Occipital lobe (tissue), 2 donors: ENCODE results near the gene DIPK2A. TPM values are rescaled to one million over a fixed set of nuclear protein-coding genes. Genes with fewer than 3 reads are reported as not detected.

ENCODE experiments used
- DNase-seq: peaks from one replicate; lab custom pipeline; 2025; lab: John Stamatoyannopoulos, UW
- total RNA-seq: library from RNA; depleted of rRNA; stranded (reverse); fragments of >200 nt; gene quantifications from one replicate; pipeline ENCODE4 v1.2.3, GENCODE V29; 2014

The DIPK2A gene, protein sequence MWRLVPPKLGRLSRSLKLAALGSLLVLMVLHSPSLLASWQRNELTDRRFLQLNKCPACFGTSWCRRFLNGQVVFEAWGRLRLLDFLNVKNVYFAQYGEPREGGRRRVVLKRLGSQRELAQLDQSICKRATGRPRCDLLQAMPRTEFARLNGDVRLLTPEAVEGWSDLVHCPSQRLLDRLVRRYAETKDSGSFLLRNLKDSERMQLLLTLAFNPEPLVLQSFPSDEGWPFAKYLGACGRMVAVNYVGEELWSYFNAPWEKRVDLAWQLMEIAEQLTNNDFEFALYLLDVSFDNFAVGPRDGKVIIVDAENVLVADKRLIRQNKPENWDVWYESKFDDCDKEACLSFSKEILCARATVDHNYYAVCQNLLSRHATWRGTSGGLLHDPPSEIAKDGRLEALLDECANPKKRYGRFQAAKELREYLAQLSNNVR
- 137 TPM for total RNA-seq

DNA sequence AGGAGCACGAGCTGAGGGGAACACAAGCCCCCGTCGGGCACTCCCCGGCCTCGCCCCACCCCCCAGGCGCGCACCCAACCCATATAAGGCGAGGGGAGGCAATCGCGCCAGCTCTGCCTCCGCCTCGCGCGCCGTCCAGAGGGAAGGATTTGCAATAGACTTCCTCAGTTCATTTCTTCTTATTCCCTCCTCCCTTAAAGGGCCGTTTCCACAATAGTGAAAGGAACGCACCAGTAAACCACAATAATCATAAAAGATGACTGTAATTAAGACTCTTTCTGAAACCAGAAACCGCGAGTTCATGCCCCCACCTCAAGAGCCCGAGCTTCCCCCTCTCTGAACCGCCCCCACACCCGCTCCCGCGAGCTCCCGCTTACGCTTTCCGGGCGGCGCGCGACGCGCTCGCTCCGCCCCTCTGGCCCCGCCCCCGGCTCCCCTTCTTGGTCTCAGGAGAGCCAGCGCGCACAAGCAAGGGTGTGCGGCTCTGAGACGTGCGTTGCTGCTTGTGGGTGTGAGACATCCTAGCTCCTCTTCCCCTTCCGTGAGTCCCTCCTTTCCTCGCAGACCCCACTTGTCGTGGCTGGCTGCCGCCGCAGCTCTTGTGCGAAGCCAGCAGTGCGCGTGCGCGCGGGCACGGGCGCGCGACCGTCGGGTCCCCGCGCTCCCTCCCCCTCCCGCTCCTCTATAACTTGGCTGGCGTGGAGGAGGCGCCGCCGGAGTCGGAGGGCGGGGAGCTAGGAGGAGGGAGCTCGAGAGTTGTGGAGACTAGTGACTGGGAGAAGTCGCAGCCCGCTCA, at the start of gene DIPK2A:
Gene DIPK2A, plus strand, starts transcription at position 465 of the 796 bp plus-strand sequence. CDS start 510 bp downstream, outside the sequence.
- DNase-seq, result peak; percentile 98

DNA sequence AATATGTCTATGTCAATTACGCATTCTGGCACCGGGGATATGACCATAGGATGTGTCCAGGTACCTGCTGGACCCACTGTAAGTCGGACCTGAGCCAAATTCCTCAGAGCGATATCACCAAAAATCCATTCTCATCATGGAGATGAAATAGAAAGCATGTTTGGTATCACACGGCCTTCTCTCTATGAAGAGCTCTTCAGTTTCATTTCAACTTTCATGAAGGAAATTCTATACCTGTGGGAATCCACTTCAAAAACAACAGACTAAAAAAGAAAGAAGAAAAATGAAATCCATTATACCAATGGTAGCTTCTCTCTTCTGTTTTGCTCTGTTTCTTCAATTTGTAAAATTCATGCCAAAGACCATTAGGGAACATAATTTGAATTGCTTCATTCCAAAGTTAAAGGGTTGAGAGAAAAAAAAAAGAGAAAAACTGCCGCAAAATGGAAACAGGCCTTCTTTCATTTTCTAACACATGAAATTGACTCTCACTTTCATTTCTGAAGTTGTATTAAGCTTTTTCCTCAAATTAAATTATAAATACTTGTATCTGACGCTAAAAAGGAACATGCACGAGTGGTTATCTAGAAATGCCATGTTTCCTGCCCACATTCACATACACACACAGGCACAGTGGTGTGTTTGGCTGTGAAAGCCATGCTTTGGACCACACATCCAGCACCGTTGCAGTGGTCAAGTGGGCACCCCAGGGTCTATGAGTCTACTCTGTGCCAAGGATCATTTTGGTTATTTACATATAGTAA, 46.9 kb upstream of the DIPK2A start:
- no peak for DNase-seq

DNA sequence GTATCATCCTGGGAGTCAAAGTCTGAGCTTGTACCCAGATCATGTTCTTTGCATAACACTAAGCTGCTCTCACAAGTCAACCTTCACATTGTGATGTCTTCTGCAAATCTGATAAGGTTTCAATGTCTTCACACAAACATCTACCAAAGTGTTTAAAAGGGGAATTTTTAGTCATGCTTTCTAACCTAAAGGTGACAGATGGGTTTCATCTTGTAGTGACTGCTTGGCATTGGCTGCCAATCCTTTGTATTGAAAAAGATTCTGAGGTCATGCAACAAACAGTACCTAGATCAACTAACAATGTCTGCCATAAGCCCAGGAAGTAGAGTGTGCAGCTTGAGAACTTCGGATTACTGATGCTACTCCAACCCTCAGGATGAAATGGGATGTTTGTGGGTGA, 43.6 kb upstream of the DIPK2A start:
- DNase-seq, result no peak

DNA sequence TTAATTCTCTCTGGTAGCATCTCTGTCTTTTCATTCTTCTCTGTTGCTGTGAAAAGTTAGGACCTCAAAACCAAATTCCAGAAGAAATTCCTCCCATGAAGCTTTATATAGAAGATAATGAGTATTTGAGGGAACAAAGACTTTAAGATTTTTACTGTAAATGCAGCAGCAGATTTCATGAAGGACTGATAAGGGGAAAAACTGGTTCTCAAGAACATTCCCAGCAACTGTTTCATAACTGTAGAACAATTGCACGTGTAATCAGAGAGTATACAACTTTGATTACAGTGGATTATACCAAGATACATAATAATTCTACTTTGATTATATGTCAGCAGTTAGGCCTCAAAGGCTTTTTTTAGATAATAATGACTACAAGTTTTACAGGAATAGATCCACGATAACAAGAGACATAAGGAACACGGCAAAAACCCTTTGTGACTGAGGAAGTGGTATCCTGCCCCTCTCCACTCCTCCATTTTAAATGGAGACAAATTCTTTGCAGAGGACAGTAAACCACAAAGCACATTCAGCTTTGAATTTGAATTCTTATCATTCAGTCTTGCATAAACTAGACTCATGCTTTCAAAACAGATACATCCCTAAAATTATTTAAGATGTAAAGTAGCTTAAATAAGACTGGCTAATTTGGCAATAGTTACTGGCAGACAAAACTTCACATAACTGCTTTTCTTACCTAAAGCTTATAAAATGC, 42.9 kb upstream of the DIPK2A start:
- no peak for DNase-seq

DNA sequence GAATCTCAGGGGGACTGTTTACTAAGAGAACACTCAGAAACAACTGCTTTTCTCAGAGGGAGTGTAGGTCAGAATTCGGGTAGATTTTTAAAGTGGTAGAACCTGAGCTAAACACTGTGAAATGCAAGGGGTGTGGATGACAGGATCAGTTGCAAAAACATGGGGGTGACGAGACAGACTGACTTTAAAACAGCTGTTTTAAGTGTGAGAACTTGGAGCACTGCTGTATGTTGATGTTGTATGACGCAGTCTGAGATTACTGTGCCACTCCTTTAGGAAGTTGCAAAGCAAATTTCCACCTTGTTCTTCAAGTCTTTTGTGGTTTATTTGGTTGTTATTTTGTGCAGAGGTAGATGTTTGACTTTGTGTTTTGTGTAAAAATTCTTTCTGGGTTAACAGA, 36.8 kb upstream of the DIPK2A start:
- no peak for DNase-seq

DNA sequence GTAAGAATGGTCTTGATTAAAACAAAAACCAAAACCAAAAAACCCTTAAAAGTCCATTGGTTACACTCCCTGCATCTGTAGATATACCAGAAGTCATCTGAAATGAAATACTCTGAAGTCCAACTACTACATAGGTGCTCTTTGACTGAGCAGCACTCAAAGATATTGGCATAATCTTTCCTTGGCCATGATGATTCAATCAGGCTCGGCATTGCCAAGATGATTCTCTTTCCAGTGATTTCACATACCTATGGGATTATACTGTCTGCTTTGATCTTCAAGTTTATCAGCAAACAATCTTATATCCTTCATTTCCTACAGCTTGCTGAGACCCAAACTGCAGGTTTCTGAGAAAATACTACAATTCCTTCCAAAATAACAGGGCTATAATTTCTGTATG, 35.9 kb upstream of the DIPK2A start:
- DNase-seq, result no peak

DNA sequence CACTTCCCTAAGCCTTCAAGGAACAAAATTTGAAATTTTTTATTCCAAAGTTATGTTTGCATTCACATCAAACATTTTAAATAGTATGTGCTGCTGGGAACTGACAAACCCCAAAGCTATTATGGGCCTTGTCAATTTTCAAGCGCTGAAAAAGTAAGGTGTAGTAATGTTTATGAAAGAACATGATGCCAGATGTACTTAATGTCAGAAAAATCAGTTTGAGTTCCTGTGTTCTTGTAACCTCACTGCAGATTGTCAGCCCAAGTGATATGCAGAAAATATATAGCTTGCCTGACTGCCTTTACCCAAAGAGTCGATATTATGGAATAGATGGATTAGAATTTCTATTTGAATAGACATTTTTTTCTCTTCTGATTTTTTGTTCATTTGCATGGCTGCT, 20.8 kb upstream of the DIPK2A start:
- DNase-seq, result no peak

DNA sequence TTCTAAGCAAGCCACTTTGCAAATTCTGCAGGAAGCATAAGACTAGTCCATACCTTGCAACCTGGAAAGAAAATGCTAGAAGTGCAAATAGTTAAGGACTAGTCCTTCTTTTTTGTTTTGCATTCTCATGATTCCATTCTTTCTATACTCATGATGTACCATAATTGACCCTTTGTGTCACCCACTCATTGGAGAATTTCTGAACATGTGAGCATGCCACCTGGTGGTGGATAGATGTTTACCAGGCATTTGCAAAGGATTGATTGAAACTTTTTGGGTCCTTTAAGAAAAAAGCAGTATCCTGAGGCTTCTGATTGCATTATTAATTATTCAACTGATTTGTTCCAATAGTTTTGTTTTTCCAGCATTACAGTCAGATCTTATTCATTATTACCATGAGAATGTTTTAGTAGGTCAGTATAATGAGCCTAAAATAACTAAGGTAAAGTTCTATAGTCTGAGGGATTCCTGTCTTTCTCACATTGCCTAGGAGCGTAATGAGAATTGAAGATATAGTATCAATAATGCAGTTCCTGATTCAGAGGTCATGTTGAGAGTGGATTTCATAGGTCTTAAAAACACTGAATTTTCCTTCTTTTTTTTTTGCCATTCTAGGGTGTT, 20.2 kb upstream of the DIPK2A start:
- DNase-seq, result no peak

DNA sequence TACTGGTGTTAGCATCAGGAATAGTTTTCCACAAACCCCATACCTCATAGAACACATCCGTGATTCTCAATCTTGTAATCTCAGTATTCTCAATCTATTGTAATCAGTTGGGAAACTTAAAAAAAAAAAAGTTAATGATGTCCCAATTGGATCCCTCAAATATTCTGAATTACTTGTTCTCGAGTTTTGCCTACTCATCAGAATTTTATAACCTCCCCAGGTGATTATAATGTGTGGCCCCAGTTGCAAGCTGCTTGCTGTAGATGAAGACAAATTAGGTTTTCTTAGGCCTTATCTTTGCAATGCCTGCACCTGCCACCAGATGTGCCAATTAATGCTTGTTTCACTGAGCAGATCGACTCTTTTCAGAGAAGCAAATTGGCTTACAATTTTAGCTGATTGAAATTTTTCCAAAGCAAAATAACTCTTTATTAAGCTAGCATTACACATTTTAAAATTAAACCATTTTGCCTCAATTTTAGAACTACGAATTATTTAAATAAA, 19.0 kb upstream of the DIPK2A start:
- DNase-seq, result no peak

DNA sequence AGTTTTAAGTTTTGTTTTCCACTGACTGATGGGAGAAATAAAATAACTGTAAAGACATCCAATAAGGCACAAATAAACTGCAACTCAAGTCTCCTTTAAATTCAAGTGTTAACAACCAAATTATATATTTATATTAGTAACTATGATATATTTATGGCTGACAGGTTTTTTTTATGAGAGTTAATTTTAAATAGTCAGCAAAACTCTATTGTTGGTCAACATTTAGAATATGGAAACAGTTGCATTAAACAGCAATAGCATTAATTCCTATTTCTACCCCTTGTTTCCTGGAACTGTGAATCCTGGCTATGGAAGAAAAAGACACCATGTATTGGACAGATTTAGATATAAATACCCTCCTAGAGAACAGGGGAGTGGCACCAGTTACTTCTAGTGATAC, 16.5 kb upstream of the DIPK2A start:
- DNase-seq, result no peak

DNA sequence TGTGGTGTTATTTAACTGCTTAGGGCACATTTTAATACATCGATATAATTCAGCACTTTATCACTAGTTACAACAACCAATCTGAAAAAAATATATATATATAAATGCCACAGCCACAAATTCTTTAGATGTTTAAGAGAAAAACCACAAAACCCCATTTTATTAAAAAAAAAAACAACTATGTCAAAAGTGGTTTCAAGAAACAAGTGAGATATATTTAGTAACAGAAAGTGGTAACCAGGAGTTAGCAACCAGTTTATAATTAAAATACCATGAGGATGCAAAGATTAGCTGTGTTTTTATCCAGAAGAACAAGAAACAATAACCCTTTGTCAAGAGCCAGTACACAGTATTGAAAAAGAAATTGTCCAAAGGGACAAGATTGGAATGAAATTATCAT, 14.8 kb upstream of the DIPK2A start:
- DNase-seq, result no peak

DNA sequence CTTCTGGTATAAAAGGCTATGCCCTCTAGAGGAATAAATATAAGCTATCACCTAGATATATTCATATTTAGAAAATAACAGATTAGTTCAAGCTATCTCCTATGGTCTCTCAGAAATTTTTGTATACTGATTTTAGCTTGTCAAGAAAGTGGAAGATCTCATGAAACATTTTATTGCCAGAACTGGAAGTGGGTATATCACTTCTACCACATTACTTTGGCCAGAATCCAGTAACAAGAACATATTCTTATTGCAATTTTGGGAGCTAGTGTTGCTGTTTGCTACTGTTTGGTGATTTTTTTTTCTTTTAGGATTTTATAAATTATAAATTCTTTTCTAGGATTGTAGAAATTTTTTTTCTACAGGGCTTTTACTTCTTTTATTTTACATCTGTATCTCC, 14.2 kb upstream of the DIPK2A start:
- DNase-seq, result no peak

DNA sequence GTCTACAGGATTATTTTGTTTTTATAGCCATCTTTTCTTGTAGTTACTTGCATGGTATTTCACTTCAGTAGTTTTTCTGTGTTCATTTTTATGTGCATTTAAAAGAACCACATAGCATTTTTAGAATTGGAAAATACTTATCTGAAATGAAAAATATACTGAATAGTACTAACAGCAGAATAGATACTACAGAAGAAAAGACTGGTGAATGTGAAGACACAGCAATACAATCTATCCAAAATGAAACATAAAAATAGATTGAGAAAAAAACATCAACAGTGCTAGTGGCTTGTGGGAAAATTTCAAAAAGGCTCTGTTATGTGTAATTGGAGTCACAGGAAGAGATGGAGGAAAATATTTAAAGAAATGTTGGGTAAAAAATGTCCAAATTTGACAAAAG, 12.7 kb upstream of the DIPK2A start:
- no peak for DNase-seq

DNA sequence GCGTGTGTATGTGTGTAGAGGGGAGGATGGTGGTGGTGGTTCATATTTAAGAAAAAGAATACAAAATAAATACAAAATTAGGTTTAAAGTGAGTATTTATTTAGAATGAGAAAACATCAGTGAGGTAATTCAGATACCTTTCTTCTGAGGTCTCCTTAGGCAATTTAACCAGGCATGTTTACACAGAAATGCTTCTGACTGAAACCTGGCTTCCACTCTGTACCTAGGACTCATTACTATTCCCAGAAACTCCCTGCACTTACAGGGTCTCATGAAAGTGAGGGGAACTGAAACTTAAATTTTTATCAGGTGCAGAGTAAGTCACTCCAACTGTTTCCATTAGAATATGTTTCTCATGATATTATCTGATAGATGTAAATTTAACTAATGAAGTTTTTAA, 10.3 kb upstream of the DIPK2A start:
- DNase-seq, result no peak

DNA sequence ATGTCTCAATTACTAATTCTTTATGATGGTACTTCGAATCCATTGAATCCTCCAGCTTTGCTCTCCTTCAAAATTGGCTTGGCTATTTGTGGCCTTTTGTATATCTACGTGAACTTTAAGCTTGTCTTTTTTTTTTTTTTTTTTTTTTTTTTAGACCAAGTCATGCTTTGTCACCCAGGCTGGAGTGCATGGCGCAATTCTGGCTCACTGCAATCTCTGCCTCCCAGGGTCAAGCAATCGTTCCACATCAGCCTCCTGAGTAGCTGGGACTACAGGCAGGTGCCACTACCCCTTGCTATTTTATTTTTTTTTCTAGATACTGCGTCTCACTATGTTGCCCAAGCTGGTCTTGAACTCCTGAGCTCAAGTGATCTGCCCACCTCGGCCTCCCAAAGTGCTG, 7.7 kb upstream of the DIPK2A start:
- DNase-seq, result no peak

DNA sequence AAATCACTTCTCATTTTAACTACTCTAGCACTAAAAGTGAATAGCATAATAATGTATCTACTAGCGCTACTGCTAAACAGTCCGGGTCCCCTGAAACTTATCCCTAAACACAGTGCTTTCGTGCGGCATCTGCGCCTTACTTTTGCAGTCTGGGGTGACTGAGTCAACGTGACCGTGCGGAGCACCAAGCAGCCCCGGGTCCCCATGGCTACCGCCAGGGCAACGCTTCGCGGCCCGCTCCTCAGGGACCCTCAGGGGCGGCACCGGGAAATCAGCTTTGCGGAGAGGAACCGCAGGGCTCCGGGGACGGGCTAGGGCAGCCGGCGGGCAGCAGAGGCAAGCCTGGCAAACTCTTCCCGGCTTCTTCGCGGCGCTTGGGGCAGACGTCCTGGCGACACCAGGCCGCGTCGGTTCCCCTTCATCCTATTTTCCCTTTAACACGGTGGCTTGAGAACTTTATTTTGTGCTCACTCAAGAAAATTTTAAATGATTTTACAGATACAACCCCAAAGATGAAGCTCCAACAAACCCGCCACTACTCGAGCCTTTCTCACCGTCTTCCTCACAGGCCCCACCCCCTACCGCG, 757 bp upstream of the DIPK2A start:
- no peak for DNase-seq

DNA sequence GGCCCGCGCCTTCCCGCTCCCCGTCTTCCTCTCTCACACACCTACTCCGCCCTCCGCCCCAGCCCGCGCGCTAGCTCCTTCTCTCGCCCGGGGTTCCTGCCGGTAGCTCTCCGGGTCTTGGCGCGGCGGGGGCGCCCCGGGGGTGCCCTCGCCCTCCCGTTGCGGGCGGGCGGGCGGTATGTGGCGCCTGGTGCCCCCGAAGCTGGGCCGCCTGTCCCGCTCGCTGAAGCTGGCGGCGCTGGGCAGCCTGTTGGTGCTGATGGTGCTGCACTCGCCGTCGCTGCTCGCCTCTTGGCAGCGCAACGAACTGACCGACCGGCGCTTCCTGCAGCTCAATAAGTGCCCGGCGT, 507 bp downstream of the DIPK2A start:
- DNase-seq, result no peak

DNA sequence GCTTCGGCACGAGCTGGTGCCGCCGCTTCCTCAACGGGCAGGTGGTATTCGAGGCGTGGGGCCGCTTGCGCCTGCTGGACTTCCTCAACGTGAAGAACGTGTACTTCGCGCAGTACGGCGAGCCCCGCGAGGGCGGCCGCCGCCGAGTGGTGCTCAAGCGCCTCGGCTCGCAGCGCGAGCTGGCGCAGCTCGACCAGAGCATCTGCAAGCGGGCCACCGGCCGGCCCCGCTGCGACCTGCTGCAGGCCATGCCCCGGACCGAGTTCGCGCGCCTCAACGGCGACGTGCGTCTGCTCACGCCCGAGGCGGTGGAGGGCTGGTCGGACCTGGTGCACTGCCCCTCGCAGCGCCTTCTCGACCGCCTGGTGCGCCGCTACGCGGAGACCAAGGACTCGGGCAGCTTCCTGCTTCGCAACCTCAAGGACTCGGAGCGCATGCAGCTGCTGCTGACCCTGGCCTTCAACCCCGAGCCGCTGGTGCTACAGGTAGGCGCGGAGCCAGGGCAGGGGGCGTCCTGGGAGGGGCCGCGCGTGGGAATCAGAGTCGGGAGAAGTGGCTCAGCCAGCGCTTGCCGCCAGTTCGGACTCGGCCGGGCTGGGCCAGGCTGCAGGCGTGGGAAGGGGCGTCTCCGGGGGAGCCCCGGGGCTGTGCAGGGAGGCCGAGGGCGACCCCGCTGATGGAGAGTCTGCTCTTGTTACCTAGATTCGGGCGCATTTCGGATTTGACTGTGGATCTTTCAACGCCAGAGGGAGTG, 1.1 kb downstream of the DIPK2A start:
- DNase-seq, result peak; percentile 67

DNA sequence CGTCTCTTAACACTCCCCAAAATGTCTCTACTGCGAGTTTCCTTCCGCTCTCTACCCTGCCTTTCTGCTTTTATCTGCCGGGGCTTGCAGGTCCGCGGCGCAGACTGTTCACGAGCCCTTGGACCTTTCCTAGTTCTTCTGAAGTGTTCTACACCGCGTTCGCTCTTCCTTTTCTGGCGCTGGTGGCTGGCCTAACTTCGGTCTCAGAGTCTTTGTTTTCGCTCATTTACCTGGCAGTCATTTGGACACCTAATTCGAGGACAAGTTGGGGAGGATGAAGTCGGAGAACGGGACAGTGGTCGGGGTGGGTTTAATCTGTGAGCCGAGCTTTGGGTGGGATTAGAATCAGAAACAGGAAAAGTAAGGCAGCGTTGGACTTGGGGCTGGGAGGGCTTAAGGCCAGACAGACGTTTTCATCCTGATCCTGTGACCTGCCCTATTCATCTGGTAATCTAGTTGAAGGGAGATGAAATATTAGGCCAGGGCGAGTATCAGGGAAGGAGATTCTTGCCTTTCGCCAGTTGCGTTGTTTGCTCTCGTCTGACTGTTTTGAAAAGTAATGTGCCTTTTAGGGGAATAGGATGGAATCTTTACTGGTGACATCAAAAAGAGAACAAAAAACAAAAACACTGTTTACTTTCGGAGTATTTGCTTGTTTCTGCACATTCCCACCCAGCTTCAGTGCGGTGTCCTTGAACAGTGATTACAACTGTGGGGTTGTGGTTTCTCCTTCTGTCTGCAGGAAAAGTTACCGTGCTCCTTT, 1.8 kb downstream of the DIPK2A start:
- DNase-seq, result peak; percentile 69
